RPMI7951 (cell line): ENCODE data around the gene HOXB8. TPM values are rescaled to one million over a fixed set of nuclear protein-coding genes. Genes with fewer than 3 reads are reported as not detected.

ENCODE experiments used
- DNase-seq: peaks from one replicate; pipeline ENCODE4 v3.0.0-alpha.2; 2012; ENCODE audit warnings: low read depth
- total RNA-seq: library from RNA; depleted of rRNA; stranded (reverse); fragments of >200 nt; shearing (Covaris generic); gene quantifications from 2 replicates; pipeline ENCODE4 v1.2.3, GENCODE V29; 2014

HOXB8 gene
- total RNA-seq, 1 experiment from 2014 or later: 0.24 TPM

DNA sequence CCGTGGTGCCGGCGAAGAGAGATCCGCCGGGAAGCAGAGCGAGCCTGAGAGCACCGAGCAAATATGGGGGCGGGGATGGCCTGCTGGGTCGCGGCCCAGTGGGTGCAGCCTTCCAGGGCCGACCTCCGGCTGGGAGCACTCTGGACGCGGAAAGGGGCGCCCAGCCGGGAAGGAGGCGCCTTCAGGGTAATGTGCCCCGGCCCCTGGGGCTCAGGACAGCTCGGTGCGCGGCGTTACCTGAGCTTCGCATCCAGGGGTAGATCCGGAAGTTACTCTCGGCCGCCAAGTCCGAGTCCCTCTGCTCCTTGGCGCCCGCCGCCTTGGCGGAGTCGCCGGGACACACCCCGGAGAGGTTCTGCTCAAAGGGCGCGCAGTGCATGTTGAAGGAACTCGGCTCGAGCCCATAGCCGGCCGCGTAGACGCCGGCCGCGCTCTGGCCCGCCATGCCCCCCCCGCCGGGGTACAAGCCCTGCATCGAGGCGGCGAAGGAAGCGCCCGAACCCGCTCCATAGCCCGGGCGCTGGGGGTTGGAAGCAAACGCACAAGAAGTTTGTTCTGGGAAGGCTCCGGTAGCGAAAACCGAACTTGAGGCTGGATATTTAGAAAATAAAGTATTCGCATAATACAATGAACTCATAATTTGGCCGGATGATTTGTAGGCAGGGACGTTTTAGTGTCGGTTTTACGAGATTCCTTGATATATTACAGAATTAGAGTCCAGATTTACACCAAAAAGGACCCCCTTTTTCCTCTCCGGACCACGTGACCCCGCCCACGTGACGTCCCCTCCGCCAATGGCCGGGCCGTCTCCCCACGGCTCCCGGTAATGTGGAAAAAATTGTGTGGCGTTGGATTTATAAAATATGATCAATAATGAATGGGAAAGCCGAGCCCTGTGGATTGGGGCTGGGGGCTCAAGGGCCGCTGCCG is 4.5 kb downstream of the HOXB8 start, which contains the start of gene HOXB7:
TSS of gene HOXB7 (minus strand) at position 736 of the 930 bp plus-strand sequence. CDS start at position 637, 99 bp downstream.
- peak; percentile 58 for DNase-seq

DNA sequence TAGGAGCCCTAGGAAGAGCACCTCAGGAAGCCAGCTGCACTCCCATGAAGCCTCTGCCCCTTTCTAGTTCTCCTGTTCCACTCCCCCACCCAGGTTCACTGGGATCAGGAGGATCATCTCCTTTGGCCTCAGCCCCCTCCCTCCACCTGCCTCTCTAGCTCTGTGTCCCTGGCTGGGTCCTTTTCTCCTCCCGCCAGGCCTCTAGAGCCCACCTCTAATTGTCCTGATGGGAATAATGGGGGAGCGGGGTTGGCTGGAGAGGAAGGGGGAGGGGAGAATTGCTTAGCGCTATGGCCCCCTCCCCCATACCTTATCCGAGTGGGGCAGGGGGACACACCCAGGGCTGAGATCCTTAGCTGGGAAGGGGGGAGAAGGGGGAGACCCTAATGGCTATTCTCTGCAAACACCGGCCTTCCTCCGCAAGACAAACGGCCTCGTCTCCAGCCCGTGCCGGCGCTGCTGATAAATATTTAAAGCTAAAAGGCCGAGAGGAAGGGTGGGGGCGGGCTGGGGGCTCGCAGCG is 5.3 kb downstream of the HOXB8 start:
- no peak for DNase-seq

DNA sequence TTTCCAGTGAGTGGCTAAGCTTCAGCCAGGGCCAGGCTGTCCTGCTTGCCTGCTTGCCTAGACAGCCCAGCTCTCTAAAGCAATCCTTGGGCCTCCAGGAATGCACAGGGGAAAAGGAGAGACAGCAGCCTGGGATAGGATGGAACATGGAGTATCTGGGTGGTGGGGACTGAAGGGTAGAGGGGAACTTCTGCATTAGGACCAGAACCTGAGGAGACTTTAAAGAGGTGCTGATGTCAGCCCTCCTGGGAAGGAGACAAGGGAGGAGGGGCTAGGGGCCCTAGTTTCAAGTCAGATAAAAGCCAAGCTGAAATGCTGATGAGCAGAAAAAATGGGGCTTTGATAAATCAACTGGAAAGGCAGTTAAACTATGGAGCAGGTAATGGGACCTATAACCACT is 6.1 kb downstream of the HOXB8 start:
- no peak for DNase-seq

DNA sequence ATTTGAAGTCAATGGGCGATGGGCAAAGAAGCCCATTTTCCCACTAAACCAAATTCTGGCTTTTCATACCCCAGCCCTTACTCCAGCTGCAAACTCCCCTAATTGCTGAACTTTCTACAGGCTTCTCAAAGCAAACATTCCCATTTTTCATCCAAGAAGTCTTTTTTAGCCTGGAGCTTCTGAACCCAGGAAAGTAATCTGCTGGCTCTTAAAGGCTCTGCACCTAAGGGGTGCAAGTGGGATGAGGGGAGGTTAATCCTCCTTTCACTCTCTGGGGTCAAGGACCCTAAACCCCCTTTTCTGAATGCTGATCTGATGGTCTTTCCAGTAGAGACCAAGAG is 6.6 kb downstream of the HOXB8 start:
- DNase-seq: no peak

- no peak for DNase-seq
These were observed 8.0 kb downstream of the HOXB8 start for GRCh38 chr17:48606892-48607614.

DNA sequence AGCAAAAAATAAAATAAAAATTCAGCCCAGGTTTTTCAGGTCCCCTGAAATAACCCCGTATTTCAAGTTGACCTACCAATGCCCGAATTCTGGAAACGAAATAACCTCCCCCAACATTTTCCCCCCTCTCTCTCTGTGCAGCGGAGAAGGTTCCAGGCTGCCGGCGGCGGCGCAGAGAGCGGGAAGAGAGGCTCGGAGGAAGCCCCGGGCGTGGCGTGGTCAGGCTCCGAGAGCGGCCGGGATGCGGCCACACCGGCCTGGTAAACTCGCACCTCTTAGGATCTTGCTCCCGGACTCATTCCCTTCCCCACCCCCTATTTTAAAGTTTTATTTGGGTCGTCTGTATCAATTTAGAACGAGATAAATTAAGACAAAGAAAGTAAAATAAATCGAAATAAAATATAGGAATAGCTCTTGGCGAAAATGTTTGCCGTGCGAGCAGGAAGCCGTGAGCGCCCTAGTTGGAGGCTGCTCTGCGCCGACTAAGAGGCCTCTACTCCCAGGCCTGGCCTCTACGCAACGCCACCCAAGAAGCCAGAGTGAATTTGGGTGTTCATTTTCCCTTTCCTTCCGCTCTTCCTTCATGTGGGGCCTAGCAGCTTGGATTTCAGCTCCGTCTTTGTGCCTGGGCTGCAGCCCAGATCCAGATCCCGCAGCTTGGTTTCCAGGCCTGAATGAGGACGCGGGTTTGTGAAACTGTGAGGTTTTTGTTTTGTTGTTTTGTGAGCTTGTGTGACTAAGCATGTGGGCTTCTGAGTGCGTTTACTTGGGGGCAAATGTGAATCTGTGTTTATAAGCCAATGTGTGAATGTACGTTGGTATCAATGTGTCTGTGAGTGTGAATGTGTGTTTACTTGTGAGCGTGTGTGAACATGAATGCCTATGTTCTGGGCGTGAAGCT is 8.9 kb downstream of the HOXB8 start:
- no peak for DNase-seq

DNA sequence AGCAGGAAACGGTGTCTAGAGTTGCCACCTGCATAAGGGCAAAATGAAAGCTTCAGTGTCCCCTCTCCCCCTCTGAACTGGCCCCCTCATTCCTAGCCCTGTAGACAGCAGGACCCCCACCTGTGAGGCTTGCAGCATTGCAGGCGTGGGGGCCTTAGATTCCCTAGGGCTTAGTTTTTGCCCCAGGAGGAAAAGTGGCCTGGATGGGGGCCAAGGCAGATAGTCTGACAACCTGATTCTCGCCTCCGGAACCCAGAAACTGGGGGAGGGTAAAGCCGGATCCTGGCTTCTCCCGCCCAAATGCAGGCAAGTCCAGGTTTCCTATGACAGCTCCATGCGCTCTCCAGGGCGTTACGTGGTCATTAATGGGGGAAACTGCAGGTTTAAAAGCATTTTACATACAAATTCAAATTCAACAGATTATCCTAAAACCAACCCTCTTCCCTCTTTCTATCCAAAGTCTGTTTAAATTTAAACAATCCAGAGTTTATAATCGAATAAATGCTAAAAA is 9.6 kb downstream of the HOXB8 start:
- DNase-seq: no peak

GRCh38 chr17:48604770-48605329 is 10.2 kb downstream of the HOXB8 start, which contains the start of gene HOXB6:
Gene HOXB6 (minus strand): TSS chr17:48604986. CDS start chr17:48598150, 6,836 bp downstream.
- DNase-seq: peak; percentile 71

- peak; percentile 78 for DNase-seq
These were observed 10.9 kb downstream of the HOXB8 start for GRCh38 chr17:48603959-48604769.

DNA sequence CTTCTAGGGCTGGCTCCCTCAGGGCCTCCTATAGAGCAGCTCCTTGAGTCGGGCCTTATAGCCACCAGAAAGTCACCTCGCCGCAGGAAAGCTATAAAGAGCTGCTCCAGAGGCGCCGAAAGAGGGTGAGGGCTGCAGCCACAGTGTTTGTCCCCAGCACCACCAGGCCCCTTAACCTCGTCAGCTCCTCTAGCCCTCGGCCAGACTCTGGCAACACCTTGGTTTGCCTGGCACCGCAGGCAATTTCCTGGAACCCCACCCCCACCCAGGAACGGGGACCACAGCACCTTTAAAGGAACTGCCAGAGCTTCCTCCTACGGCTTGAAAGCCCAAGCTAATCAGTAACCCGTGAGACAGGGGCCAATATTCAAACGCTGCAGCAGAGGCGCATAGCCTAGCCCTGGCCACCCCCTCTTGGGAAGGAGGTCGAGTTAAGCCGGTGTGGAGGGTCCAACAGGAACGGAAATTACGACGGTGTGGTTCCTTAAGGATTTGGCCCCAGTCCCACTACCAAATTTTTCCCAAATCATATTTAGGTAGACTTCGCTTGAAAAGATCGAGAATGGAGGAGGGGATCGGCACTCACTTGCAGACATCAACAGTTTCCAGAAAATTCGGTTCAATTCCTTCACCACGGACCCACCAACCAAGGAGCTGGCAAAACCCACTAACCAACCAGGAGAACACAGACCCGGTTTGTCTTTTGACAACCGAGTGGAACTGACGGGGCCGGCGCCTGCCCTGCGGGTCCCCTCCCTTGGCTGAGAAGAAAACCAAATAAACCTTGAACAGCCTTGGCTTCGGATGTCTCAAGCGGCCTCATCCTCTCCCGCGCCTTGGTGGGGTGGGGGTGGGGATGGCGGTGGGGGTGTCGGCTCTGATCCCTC is 13.3 kb downstream of the HOXB8 start:
- DNase-seq: no peak

DNA sequence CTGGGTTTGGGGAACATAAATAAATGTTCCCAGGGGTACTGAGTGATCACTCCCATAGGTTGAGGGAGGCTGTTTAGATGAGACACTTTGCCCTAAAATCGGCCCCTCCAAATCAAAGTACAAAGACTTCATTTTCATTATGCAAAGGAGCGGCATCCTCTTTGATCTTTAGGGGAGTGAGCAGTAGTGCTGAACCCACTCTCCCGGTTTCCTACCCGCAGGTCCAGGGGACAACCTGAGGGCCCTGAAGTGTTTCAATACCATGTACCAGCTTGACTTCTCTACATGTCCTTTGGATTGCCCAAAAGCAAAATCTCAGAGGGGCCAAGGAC is 13.9 kb downstream of the HOXB8 start:
- no peak for DNase-seq

- DNase-seq: no peak
These were observed 14.6 kb downstream of the HOXB8 start for GRCh38 chr17:48600244-48601098.

DNA sequence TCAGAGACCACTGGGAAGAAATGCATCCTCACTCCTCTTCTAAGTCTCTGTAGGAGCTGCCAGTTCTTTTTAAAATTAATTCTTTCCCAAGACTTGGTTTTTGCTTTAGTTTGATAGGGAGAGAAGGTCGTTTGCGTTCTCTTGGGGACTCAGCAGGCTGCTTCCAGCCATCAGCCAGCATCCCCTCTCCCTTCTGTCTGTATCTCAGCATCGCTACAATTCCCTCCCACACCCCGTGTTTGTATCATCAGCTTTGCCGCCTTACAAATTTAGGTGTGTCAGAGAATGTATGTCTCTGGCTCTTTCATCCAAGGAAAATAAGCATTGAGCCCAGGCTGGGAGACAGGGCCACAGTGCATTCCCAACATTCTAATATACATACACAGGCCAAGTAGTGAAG is 15.7 kb downstream of the HOXB8 start:
- DNase-seq: no peak

GRCh38 chr17:48598736-48599135 is 16.4 kb downstream of the HOXB8 start:
- no peak for DNase-seq

GRCh38 chr17:48597778-48598631 is 17.1 kb downstream of the HOXB8 start:
- peak; percentile 83 for DNase-seq

GRCh38 chr17:48597528-48597777 is 17.6 kb downstream of the HOXB8 start:
- no peak for DNase-seq

DNA sequence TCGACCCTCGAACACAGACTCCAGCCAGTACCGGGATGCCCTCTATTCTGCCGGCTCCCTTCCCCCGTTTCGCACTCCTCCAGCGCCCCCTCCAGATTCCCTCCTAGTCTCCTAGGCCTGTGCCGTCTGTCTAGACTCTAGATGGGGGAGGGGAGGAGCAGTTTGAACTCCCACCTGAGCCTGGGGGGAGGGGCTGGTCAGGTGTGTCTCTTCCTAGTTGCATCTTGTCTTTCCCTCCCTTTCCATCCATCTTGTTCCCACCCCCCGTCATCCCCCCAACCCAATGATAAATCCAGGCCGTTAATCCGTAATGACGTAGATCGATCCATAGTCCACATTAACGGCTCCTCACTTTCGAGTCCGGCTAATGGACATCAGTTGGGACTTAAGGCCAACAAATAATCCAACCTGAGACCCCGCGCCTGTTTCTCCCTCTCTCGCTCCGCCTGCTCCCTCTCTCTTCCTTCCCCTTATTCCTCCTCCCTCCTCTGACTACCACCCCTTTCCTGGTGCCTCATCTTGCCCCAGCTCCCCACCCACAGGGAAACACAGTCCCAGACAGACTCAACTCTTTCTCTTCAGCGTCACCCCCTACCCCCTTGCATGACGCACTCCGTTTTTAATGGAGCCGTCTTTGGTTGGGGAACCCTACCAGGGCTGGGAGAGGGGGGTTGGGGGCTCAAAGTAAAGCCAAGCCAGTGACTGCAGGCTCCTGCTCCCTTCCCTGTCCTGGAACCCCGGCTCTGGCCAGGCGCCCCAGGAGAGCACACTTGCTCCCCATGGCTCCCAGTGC is 18.2 kb downstream of the HOXB8 start:
- no peak for DNase-seq
